Right lung (tissue), 10 donors: ENCODE data around the gene ARHGEF18. TPM values are rescaled to one million over a fixed set of nuclear protein-coding genes. Genes with fewer than 3 reads are reported as not detected.
"Not testable (repeated sequence)": the region's sequence is repeated elsewhere in the genome, so short reads cannot be mapped to it uniquely, and the experiment has no call there.

Experiments
- DNase-seq, 2 donors: peaks; one replicate each; pipeline ENCODE4 v3.0.0-alpha.2; 2013
- long read RNA-seq, 8 donors: transcript quantifications; one replicate each; lab custom pipeline, GENCODE V29; 2026
- polyA plus RNA-seq, 5 donors: library from polyadenylated mRNA; unstranded; fragments of 120-200 nt; gene quantifications; one replicate each; pipeline versions ENCODE4 v1.2.1 to v1.2.3, GENCODE V29; 2013; ENCODE audit warnings: inconsistent platforms in 1 of 5, low replicate concordance in 1 of 5; ENCODE audit not compliant: insufficient read length in 5 of 5, insufficient read depth in 1 of 5

ARHGEF18 gene
- polyA plus RNA-seq: 10 to 100 TPM; 25.3 to 36.3 (median 29.6) TPM
- long read RNA-seq, donor 1, full-length matches to known transcripts: 1 of 6 reads
- long read RNA-seq, donor 1, partial matches to known transcripts: 5 of 6 reads
- long read RNA-seq, donor 1, other reads (novel, unspliced or antisense): 0 of 6 reads
- long read RNA-seq, donor 2, full-length matches to known transcripts: 1 of 1 reads
- long read RNA-seq, donor 2, partial matches to known transcripts: 0 of 1 reads
- long read RNA-seq, donor 2, other reads (novel, unspliced or antisense): 0 of 1 reads
- long read RNA-seq, donor 3, partial matches to known transcripts: 34 of 34 reads
- long read RNA-seq, donor 3, other reads (novel, unspliced or antisense): 0 of 34 reads
- long read RNA-seq, donor 4, partial matches to known transcripts: 18 of 18 reads
- long read RNA-seq, donor 4, other reads (novel, unspliced or antisense): 0 of 18 reads
- long read RNA-seq, donor 5: 0 reads
- long read RNA-seq, donor 6: 0 reads
- long read RNA-seq, donor 7: 0 reads
- long read RNA-seq, donor 8, partial matches to known transcripts: 5 of 5 reads
- long read RNA-seq, donor 8, other reads (novel, unspliced or antisense): 0 of 5 reads

DNA sequence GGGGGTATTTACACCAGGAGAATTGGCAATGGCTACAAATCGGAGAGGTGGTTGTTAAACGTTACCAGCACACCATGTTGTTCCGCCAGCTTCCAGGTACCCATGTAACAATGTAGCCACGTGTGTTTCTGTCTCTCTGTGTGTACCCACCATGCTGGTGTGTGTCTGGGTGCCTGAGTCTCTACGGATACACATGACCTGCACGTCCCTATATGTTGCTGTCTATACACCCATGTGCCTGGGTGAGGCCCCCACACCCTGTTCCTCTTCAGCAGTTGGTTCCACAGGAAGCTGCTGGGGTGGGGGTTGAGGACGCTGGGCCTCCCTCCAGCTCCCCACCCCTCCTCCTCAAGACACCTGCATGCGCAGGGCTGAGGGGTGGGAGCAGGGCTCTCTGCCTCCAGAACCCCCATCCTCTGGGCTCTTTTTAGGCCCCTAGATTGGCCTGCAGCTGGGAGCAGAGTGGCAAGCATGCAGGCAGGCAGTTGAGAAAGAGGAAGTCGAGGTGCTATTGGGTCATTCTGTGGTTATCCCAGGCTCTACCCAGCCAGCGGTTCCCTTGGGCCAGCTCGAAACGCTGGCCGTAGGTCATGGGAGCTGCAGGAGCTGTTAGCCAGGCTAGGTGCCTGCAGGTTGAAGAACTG, at the start of gene ARHGEF18:
ARHGEF18 (plus strand) TSS at position 351 of the 644 bp plus-strand sequence. CDS start 13,954 bp downstream, outside the sequence.
- DNase-seq: no peak

DNA sequence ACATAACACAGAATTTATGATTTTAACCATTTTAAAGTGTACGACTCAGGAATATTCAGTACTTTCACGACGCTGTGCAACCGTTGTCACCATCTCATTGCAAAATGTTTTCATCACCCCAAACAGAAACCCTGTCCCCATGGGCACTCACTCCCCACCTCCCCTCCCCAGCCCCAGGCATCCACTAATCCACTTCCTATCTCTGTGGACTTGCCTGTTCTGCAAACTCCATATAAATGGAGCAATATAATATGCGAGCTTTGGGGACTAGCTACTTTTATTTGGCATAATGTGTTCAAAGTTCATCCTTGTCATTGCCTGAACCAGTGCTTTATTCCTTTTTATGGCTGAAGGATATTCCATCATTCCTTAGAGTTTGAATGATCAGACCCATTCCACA, 47.2 kb upstream of the ARHGEF18 start:
- no peak for DNase-seq

DNA sequence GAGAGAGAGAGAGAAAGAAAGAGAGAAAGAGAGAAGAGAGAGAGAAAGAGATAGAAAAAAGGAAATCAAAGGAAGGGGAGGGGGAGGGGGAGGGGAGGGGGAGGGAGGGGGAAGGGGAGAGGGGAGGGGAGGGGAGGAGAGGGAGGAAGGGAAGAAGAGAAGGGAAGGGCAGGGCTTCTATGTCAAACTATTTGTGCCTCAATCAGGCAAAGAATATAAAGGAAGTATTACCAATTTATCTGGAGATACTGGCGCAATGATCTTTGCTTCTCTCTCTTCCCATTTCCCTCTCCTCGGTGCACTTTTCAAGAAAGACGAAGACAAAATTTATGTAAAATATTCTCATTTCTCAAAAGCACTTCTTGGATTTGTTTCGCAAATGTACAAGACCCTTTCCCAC, 45.3 kb upstream of the ARHGEF18 start:
- no peak for DNase-seq

DNA sequence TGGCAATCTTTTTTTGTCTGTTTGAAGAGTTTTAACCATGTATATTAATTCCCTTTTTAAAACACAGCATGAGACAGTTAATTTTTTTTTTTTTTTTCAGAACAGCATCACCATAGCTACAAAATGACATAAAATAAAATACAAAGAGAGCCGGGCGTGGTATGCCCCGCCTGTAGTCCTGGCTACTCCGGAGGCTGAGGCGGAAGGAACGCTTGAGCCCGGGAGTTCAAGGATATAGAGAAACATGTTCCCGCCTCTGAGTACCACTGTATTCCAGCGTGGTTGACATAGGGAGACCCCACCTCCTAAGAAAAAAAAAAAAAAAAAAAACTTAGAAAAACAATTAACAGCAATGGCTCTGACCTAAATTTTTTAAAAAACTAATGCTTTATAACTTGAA, 44.5 kb upstream of the ARHGEF18 start:
- no peak for DNase-seq

DNA sequence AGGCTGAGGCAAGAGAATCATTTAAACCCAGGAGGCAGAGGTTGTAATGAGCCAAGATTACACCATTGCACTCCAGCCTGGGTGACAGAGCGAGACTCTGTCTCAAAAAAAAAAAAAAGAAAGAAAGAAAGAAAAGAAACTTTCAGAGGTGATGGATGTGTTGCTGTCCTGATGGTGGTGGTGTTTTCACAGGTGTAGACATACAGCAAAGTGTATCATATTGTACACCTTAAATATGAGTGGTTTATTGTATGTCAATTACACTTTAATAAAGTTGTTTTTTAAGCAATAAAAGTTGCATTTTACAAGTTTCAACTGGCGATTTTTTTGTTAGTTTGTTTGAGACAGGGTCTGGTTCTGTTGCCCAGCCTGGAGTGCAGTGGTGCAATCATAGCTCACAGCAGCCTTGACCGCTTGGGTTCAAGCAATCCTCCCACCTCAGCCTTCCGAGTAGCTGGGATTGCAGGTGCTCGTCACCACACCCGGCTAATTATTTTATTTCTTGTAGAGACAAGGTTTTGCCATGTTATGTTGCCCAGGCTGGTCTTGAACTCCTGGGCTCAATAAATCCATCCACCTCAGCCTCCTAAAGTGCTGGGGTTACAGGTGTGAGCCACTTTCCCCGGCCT, 41.0 kb upstream of the ARHGEF18 start:
- no peak for DNase-seq

DNA sequence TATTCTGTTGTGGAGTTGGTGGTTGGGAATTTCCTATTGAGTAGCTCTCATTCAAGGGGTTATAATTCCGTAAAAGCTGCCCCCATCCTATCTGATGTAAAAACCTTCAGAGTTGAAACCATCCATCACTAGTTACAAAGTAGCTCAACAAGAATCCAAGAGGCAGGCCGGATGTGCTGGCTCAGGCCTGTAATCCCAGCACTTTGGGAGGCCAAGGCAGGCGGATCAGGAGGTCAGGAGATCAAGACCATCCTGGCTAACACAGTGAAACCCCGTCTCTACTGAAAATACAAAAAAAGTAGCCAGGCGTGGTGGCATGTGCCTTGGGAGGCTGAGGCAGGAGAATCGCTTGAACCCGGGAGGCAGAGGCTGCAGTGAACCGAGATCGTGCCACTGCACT, 40.4 kb upstream of the ARHGEF18 start:
- DNase-seq: not testable (repeated sequence)

DNA sequence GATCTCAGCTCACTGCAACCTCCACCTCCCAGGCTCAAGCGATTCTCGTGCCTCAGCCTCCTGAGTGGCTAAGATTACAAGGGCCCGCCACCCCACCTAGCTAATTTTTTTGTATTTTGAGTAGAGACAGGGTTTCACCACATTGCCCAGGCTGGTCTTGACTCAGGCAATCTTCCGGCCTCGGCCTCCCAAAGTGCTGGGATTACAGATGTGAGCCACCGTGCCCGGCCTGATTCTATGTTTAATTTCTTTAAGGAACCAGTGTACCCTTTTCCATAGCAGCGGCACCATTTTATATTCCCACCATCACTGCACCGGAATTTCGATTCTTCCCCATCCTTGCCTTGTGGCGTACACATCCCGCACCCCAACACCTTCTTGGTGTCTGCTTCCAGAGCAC, 36.8 kb upstream of the ARHGEF18 start:
- DNase-seq: no peak

DNA sequence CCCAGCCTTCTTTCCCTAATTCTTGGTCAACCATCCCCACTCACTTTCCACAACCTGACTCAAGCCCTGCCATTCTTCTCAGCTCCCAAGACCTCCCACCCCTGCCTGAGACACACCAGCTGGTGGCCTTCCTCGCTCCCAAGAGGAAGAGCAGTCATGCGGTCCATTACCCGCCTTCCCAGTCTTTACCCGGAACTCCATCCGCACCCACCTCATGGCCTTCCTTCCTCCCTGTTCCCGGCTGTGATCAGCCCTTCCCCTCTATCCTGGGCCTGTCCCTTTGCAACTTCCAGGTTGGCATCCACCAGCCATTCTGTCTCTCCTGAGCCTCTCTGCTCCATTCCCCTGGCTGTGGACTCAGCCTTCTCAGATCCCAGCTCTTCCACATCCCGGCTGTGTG, 35.9 kb upstream of the ARHGEF18 start:
- DNase-seq: no peak

DNA sequence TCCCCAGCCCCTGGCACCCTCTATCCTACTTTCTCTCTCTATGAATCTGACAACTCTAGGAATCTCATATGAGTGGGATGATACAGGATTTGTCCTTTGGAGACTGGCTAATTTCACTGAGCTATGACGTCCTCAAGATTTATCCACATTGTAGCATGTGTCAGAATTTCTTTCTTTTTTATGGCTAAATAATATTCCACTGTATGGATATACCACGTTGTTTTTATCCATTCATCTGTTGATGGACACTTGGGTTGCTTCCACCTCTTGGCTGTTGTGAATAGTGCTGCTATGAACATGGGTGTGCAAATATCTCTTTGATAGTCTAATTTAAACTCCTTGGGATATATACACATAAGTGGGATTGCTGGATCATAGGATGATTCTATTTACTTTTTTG, 30.6 kb upstream of the ARHGEF18 start:
- DNase-seq: no peak

DNA sequence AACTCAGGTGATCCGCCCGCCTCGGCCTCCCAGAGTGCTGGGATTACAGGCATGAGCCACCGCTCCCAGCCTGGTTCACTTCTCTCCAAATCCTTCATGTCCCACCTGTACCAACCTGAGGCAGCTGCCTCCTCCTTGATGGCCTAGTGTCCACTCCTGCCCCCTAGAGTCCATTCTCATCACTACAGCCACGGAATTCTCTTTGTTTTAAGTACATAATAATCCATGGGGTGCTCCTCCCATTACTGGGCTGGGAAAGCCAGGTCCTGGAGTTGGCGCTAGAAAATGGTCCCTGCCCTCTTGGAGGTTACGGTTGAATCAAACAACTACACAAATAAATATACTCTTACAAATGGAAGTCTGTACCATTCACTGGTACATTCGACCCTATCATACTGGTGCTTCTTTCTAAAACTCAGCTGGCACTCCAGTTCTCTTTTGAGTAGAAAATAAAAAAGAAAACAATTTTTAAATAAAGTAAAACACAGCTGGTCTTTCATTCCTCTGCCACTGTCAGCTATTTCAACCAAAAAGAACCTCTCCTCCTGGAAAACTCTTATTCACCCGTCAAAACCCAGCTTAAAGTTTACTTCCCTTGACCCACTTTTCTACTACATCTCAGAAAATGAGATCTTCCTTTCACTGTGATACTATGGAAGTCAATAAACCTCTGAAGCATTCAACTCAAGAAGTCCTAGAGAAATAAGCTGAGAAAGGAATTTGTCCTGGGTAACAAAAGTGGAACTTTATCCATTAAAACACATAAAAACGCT, 22.4 kb upstream of the ARHGEF18 start:
- DNase-seq: no peak

DNA sequence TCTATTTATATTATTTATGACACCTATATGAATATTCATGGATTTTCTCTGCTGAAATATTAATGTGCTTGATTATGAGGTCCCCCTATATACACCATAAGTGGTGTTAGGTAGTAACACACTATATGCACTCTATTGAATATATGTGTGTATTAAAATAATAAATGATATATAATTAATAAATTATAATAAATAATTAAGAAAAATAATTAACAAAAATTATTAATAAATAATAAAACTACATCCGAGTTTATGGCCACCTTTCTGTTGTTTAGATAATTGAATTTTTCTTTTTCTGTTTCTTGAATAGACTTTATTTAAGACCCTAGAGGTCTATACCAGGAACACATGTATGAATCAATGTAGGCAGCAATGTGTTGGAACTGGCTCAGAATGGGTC, 20.9 kb upstream of the ARHGEF18 start:
- no peak for DNase-seq

DNA sequence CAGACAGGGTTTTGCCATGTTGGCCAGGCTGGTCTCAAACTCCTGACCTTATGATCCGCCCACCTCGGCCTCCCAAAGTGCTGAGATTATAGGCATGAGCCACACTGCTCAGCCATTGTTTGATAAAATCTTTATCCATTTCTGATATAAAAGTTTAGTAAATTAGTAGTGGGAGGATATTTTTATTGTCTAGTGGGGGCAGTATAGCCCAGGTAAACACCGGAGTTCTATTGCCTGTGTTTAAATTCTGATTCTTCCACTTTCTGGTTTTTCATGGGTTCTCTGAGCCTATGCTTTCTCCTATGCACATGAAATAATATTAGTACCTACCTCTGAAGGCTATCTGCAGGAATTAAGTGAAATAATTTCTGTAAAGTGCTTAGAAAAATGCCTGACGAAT, 20.1 kb upstream of the ARHGEF18 start:
- no peak for DNase-seq

DNA sequence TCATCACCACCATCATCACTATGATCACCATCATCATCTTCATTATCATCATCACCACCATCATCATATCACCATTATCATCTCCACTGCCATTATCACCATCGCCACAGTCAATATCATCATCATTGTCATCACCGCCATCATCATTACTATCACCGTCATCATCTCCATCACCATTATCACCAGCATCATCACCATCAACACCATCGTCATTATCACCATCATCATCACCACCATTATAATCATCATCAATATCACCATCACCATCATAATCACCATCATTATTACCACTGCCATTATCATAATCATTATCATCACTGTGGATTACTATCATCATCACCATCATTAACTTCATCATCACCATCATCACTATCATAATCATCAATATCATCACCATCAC, 17.3 kb upstream of the ARHGEF18 start:
- no peak for DNase-seq

DNA sequence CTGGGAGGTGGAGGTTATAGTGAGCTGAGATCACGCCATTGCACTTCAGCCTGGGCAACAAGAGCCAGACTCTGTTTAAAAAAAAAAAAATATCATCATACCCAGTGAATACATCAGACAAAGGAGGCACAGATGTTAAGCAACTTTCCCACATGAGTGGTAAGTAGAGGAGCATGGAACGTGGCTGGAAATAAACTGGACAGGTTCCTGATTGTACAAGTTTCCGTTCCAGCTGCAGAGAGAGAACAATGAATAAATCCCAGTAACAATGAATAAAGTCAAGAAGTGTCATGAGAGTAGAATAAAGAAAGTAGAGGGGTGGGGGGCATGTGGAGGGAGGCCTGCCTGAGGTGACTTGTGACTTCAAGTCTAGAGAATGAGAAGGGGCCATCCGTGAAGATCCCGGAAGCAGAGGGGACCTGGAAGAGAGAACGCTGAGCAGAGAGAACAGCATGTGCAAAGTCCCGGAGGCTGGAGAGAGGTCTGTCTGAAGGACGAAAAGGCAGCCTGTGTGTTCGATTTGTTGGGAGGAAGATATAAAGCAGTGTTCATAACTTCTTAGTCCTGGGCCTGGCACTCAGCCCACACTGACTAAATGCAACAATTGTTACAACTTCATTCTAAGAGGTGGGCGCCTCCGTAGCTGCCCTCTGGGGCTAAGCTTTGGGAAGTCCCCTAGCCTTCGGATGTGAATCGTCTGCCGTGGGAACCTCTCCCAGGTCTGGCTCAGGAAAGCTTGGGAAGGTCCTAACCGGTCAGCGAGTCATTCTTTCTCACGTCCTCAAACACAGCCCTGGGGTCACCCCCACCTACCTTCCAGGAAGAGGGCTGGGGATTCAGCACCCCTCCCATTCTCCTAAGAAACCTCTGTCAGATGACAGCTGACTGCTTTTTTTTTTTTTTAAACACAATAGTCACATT, 15.3 kb upstream of the ARHGEF18 start:
- no peak for DNase-seq

DNA sequence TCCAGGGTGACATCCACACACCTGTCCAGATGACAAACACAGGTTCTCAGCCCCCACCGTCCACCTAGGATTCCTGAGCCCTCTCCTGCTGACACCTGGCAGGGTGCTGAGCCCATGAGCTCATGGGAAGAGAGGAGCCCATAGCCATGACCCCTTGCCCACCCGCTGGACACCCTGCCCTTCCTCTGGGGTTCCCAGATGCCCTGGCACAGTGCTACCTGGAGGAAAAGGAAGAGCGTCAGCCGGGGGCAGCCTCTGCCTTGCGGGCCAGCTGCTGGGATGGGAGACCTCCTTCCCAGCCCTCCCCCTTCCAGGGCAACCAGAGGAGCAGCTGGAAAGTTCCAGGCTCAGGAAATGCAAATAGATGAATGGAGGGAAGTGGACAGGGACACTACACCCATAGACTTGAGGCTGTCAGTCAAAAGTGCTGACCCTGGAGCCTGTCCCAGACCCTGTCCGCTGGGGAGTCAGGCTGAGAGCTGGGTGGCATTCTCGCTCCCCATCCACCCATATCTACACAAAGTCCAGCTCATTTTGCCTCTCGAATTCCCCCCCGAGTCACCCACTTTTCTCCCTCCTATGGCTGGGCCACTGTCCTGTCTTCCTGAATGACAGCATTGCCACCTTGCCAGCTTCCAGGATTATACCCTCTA, 12.3 kb upstream of the ARHGEF18 start:
- DNase-seq: no peak

DNA sequence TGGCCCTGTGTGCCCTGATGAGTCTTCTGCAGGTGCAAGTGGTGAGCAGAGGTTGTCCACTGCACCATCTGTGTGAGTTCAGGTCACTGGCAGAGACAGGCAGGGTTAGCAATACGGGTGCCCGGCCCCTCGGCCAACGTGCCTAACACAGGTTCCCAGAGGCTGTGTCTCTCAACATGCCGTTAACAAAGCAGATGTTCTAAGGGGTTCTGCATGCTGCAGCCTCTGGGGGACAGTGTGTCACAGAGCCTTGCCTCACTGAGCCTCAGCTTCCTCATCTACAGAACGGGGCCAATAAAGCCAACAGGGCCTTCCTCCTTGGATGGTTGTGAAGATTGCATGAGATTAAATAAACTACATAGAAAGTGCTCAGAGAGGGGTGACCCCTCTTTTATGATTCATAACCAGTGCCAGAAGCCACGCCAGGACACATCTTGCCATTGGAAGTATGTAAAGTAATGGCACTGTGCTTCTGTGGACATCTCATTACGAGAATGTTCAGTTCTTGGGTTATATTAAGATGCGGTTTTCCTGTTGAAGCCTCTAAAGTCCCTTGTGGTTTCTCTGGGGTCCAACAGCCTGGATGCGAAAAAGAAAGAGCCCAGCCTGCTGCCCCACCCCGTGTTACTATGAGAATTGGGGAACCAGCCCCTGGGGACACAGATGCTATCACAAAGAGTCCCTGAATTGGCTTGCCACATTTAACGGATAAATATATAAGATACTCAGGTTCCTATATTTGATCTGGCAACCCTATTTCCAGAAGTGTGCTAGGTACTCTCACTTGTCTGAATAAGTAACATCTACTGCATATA, 11.2 kb upstream of the ARHGEF18 start:
- no peak for DNase-seq

DNA sequence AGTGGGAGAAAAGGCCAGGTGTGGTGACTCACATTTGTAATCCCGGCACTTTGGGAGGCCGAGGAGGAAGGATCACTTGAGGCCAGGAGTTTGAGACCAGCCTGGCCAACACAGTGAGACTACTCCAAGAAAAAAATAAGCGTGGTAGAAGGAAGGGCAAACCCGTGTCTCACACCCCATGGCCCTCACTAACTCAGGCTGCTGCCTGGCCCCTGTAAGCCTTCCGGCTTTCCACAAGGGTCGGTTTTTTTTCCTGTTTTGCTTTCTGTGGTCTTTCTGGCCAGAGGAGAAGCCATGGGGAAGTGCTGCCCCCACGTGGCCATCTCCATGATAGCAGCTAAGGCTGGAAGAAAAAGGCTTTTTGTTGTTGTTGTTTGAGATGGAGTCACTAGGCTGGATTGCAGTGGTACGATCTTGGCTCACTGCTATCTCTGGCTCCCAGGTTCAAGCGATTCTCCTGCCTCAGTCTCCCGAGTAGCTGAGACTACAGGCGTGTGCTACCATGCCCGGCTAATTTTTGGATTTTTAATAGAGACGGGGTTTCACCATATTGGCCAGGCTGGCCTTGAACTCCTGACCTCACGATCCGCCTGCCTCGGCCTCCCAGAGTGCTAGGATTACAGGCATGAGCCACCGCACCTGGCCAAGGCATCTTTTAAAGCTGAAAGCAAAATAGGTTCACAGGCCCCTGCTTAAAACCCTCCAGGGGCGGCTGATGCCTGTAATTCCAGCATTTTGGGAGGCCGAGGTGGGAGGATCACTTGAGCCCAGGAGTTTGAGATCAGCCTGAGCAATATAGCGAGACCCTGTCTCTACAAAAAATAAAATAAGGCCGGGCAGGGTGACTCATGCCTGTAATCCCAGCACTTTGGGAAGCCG, 7.5 kb upstream of the ARHGEF18 start:
- DNase-seq: peak; percentile 53 to 77

DNA sequence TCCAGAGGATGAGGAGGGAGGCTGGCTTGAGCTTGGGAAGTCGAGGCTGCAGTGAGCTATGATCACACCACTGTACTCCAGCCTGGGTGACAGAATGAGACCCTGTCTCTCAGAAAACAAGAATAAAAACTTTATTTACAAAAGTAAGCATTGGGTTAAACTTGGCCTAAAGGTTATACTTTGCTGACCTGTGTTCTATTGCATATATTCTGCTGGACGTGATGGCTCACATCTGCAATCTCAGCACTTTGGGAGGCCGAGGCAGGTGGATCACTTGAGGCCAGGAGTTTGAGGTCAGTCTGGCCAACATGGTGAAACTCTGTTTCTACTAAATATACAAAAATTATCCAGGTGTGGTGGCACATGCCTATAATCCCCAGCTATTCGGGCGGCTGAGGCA, 6.6 kb upstream of the ARHGEF18 start:
- DNase-seq: no peak
